ENCODE data around the gene PRKG2.

- TF ChIP-seq POLR2A (IDR thresholded peaks at IDR 0.05; ENCODE audit: low read length), result no peak
- TF ChIP-seq GATA1 (IDR thresholded peaks at IDR 0.05; ENCODE audit: low read depth, low read length), result no peak
Observed at GRCh38 chr4:81096566-81096965, 118.5 kb downstream of the PRKG2 start.
